Lower lobe of right lung (tissue), 2 donors: Measurements from ENCODE around the gene TCTN2. TPM values are rescaled to one million over a fixed set of nuclear protein-coding genes. Genes with fewer than 3 reads are reported as not detected.

Experiments used
- ATAC-seq, 2 donors: fragments of 200-7000 bp; cut with Tn5 transposase; one replicate each; pipeline ENCODE4 v1.9.1; 2020 to 2022; ENCODE audit warnings: mild to moderate bottlenecking in 2 of 2, moderate library complexity in 2 of 2
- DNase-seq: peaks from one replicate; pipeline ENCODE4 v3.0.0-alpha.2; 2020
- H3K27ac ChIP-seq: fragments of 200-600 bp; one replicate; pipeline ENCODE4 v1.8.0; 2022
- H3K27me3 ChIP-seq: fragments of 200-600 bp; one replicate; pipeline ENCODE4 v1.8.0; 2022; ENCODE audit warnings: low read depth
- H3K36me3 ChIP-seq: fragments of 200-600 bp; one replicate; pipeline ENCODE4 v1.8.0; 2022; ENCODE audit warnings: mild to moderate bottlenecking
- H3K4me1 ChIP-seq: fragments of 200-600 bp; one replicate; pipeline ENCODE4 v1.8.0; 2022
- H3K4me3 ChIP-seq: fragments of 200-600 bp; one replicate; pipeline ENCODE4 v1.8.0; 2022; ENCODE audit warnings: mild to moderate bottlenecking
- H3K9me3 ChIP-seq: fragments of 200-600 bp; one replicate; pipeline ENCODE4 v1.8.0; 2022
- CTCF ChIP-seq: fragments of 200-600 bp; IDR thresholded peaks from one replicate; pipeline ENCODE4 v1.8.0; 2022; ENCODE audit warnings: antibody characterized with exemption, mild to moderate bottlenecking
- intact Hi-C: fragments of 100-400 bp; cut with DNase I; formaldehyde crosslinking; loops from one replicate; pipeline ENCODE4 v1.11.0; 2022
- total RNA-seq: library from RNA; stranded (reverse); fragmentation: NEBNext Ultra II Directional; extraction: Animal tissue kit (Norgen Biotek cat#: 25700); gene quantifications from one replicate; pipeline ENCODE4 v1.2.1, GENCODE V29; 2021
- donor health status: DM: no; HTN: yes; CAD: no; lungs with severe emphysema.

The TCTN2 gene
- total RNA-seq, 1 donor from 2014 or later, result 14.5 TPM

DNA sequence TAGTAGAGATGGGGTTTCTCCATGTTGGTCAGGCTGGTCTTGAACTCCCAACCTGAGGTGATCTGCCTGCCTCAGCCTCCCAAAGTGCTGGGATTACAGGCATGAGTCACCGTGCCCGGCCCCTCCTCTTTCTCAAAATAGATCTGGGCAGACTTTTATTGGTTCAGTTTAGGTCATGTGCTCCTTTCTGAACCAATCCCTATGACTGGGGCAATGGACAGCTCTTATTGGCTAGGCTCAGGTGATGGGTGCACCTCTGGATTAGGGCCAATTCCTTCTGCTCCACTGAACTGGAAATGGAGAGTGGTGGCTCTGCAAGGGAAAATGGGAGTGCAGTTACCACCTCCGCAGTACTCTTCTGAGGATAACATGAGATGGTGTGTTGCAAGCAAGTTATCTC, 35.0 kb downstream of the TCTN2 start:
- DNase-seq, result no peak
- no peak for TF ChIP-seq CTCF
- Histone ChIP-seq H3K4me3 (no peak overlapping the region), H3K4me1 (no peaks in the 10 kb centered on the region), H3K9me3 (no peaks in the 10 kb centered on the region), H3K27ac (no peak overlapping the region), H3K27me3 (no peaks in the 10 kb centered on the region), H3K36me3 (peaks cover 36% of the 10 kb centered on the region)
- intact Hi-C loops, result no loop called here
- ATAC-seq, result no peak

DNA sequence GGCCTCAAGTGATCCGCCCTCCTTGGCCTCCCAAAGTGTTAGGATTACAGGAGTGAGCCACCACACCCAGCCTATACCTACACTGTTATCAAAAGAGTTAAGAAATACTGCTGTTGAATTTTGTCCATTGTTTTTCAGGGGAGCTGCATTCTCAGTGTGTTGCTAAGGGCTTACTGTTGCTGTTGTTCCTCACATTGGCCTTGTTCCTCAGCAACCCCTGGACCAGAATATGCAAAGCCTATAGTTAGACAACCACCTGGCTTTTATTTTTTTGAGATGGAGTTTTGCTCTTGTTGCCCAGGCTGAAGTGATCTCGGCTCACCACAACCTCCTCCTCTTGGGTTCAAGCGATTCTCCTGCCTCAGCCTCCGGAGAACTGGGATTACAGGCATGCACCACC, 36.6 kb downstream of the TCTN2 start:
- peaks cover 4% of the 10 kb centered on the region for H3K4me1 ChIP-seq
- no peak for ATAC-seq
- H3K9me3 ChIP-seq, result no peaks in the 10 kb centered on the region
- DNase-seq, result no peak
- no peak for TF ChIP-seq CTCF
- no peak overlapping the region for H3K4me3 ChIP-seq
- H3K36me3 ChIP-seq, result peaks cover 31% of the 10 kb centered on the region
- intact Hi-C loops, result no loop called here
- H3K27ac ChIP-seq, result no peak overlapping the region
- no peaks in the 10 kb centered on the region for H3K27me3 ChIP-seq

- Histone ChIP-seq H3K27ac (peak overlapping the region; percentile 84), H3K36me3 (peaks cover 3% of the 10 kb centered on the region), H3K4me3 (peak overlapping the region; percentile 99), H3K4me1 (peaks cover 27% of the 10 kb centered on the region), H3K27me3 (no peaks in the 10 kb centered on the region), H3K9me3 (no peaks in the 10 kb centered on the region)
- DNase-seq (no peak), ATAC-seq (no peak)
- TF ChIP-seq CTCF, result no peak
- intact Hi-C loops, result no loop called here
These were observed 41.9 kb downstream of the TCTN2 start for GRCh38 chr12:123712780-123713319.

DNA sequence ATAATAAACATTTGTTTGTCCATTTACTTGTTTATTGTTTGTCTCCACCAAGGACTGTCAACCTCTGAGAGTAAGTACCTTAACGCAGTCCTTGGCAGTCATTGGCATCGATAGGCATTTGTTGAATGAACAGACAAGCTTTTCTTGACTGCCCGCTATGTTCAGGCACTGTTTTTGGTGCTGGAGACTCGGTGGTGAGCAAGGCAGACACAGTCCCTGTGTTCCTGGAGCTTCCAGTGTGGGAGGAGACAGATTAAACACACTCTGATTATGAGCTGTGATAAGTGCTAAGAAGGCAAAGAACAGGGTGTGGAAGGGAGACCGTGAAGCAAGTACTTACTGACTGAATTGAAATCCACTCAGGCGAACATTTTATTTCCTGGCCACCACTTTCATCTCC, 42.5 kb downstream of the TCTN2 start:
- Histone ChIP-seq H3K4me1 (peaks cover 27% of the 10 kb centered on the region), H3K4me3 (peak overlapping the region; percentile 99), H3K27me3 (no peaks in the 10 kb centered on the region), H3K9me3 (no peaks in the 10 kb centered on the region), H3K36me3 (no peaks in the 10 kb centered on the region), H3K27ac (peak overlapping the region; percentile 84)
- no peak for TF ChIP-seq CTCF
- intact Hi-C loops, result no loop called here
- no peak for DNase-seq
- ATAC-seq, result peak; percentile 50 to 60

GRCh38 chr12:123713823-123714585, 43.1 kb downstream of the TCTN2 start:
- Histone ChIP-seq H3K4me1 (peaks cover 27% of the 10 kb centered on the region), H3K27me3 (no peaks in the 10 kb centered on the region), H3K4me3 (peak overlapping the region; percentile 99), H3K36me3 (peaks cover 1% of the 10 kb centered on the region), H3K9me3 (no peaks in the 10 kb centered on the region), H3K27ac (peak overlapping the region; percentile 34)
- TF ChIP-seq CTCF, result no peak
- intact Hi-C loops, result no loop called here
- ATAC-seq, result no peak
- DNase-seq, result no peak
